ENCODE results near the gene JPH4. TPM values are rescaled to one million over a fixed set of nuclear protein-coding genes. Genes with fewer than 3 reads are reported as not detected.
A peak's percentile ranks its signal among the peaks of the same experiment; 100 is the strongest.

The JPH4 gene
- total and polyA plus RNA-seq, 8 donors = 0.15 to 1.1 (median 0.47) TPM; not detected in 2

- no peaks in the 10 kb centered on the region for H3K9me3 ChIP-seq
- WGBS, 5 donors = 61 to 79% (median 67%) methylated on average over 4 of the region's 4 CpGs
- no peak overlapping the region for H3K4me3 ChIP-seq
- no peaks in the 10 kb centered on the region for H3K36me3 ChIP-seq
- DNase-seq = peak in 1 of 2 donors; percentile 4
- intact Hi-C loops (cut with DNase I; ENCODE audit: low total_unique reads) = no loop called here
- H3K4me1 ChIP-seq = peaks cover 27 to 41% (median 29%) of the 10 kb centered on the region in 4 donors
- H3K27me3 ChIP-seq = peaks cover 24 to 66% (median 25%) of the 10 kb centered on the region in 3 donors
- H3K27ac ChIP-seq = no peak overlapping the region
- TF ChIP-seq CTCF (IDR thresholded peaks at IDR 0.05) = no peak
- no peak for TF ChIP-seq POLR2A (IDR thresholded peaks at IDR 0.05)
- no peak for TF ChIP-seq EP300 (IDR thresholded peaks at IDR 0.05)
- TF ChIP-seq POLR2AphosphoS5 (IDR thresholded peaks at IDR 0.05) = no peak
Observed at GRCh38 chr14:23572524-23572828, 6.1 kb downstream of the JPH4 start.

GRCh38 chr14:23571701-23572523 is 6.7 kb downstream of the JPH4 start:
- TF ChIP-seq CTCF (IDR thresholded peaks at IDR 0.05) (no peak), POLR2A (IDR thresholded peaks at IDR 0.05) (no peak), POLR2AphosphoS5 (IDR thresholded peaks at IDR 0.05) (no peak), EP300 (IDR thresholded peaks at IDR 0.05) (no peak)
- peak in 1 of 2 donors; percentile 11 for DNase-seq
- H3K9me3 ChIP-seq = no peaks in the 10 kb centered on the region
- WGBS, 5 donors = 65 to 72% (median 68%) methylated on average over 13 to 14 of the region's 14 CpGs
- H3K4me1 ChIP-seq = peaks cover 24 to 38% (median 26%) of the 10 kb centered on the region in 4 donors
- intact Hi-C loops (cut with DNase I; ENCODE audit: low total_unique reads) = no loop called here
- no peaks in the 10 kb centered on the region for H3K36me3 ChIP-seq
- peaks cover 19 to 60% (median 20%) of the 10 kb centered on the region in 3 donors for H3K27me3 ChIP-seq
- no peak overlapping the region for H3K27ac ChIP-seq
- no peak overlapping the region for H3K4me3 ChIP-seq

GRCh38 chr14:23570806-23571483 is 7.6 kb downstream of the JPH4 start:
- no peak overlapping the region for H3K27ac ChIP-seq
- TF ChIP-seq POLR2A (IDR thresholded peaks at IDR 0.05) = no peak
- no peak for TF ChIP-seq EP300 (IDR thresholded peaks at IDR 0.05)
- no peak for TF ChIP-seq CTCF (IDR thresholded peaks at IDR 0.05)
- no peak for TF ChIP-seq POLR2AphosphoS5 (IDR thresholded peaks at IDR 0.05)
- peaks cover 22 to 38% (median 25%) of the 10 kb centered on the region in 4 donors for H3K4me1 ChIP-seq
- H3K4me3 ChIP-seq = no peak overlapping the region
- H3K36me3 ChIP-seq = peaks cover 1 to 4% (median 2%) of the 10 kb centered on the region in 4 donors
- H3K27me3 ChIP-seq = peaks cover 9 to 51% (median 14%) of the 10 kb centered on the region in 3 donors
- intact Hi-C loops (cut with DNase I; ENCODE audit: low total_unique reads) = no loop called here
- H3K9me3 ChIP-seq = no peaks in the 10 kb centered on the region
- DNase-seq = peak in 1 of 2 donors; percentile 14
- 87 to 90% (median 89%) methylated on average over 18 to 23 of the region's 23 CpGs for WGBS, 5 donors

GRCh38 chr14:23569443-23570151 is 9.0 kb downstream of the JPH4 start:
- Histone ChIP-seq H3K4me3 (no peak overlapping the region), H3K4me1 (peaks cover 18 to 37% (median 25%) of the 10 kb centered on the region in 4 donors), H3K9me3 (no peaks in the 10 kb centered on the region), H3K36me3 (peaks cover 10 to 16% (median 15%) of the 10 kb centered on the region in 4 donors), H3K27me3 (peaks cover 0 to 37% (median under 1%) of the 10 kb centered on the region in 3 donors), H3K27ac (peak overlapping the region in 3 of 5 donors; percentile 9 to 38 (median 20))
- WGBS, 5 donors = 46 to 57% (median 56%) methylated on average over 6 to 7 of the region's 7 CpGs
- TF ChIP-seq POLR2AphosphoS5 (IDR thresholded peaks at IDR 0.05) (no peak), CTCF (IDR thresholded peaks at IDR 0.05) (no peak), POLR2A (IDR thresholded peaks at IDR 0.05) (no peak), EP300 (IDR thresholded peaks at IDR 0.05) (no peak)
- intact Hi-C loops (cut with DNase I; ENCODE audit: low total_unique reads) = loop anchor here (10.0 kb wide), 1 partner anchor 245 kb away; the partner anchor contains the start of gene PABPN1
- DNase-seq = peak in 1 of 2 donors; percentile 78

Data from stomach (tissue), 9 donors.